Fibroblast of lung (primary cell): Measurements from ENCODE around the gene UNC13C.

Source experiments
- EZH2 ChIP-seq: IDR thresholded peaks from 2 replicates; pipeline ENCODE4 v1.5.1; 2012; ENCODE audit warnings: low read length, control low read depth, mild to moderate bottlenecking; ENCODE audit errors: missing control alignments
- TF ChIP-seq, protein P1 (sequence below), 2 donors: IDR thresholded peaks in 1 of 2; conservative IDR thresholded peaks in 1 of 2; 1 replicate in 1 of 2; 2 replicates in 1 of 2; pipeline ENCODE4 v1.5.1; 2011 to 2012; ENCODE audit warnings: low read length in 2 of 2, control low read depth in 1 of 2, inconsistent platforms in 1 of 2, low read depth in 1 of 2, mild to moderate bottlenecking in 1 of 2

DNA sequence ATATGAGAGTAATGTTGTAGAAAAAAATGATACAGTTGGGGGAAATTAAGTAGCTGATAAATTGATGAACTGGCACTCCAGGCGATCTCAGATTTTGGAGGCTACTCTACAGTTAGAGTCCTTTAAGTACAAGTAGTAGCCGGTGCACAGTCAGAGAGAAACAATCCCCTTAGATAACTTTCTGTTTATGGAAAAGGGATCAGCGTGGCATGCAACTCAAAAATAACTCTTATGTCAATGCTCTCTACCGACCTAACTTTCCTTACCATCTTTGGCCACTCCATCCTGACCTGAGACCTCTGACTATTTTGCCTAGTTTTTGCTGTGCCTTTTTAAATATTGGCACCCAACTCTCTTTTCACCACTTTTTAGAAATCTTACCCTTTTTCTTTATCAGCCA is 299.6 kb downstream of the UNC13C start:
- TF ChIP-seq, protein P1, sequence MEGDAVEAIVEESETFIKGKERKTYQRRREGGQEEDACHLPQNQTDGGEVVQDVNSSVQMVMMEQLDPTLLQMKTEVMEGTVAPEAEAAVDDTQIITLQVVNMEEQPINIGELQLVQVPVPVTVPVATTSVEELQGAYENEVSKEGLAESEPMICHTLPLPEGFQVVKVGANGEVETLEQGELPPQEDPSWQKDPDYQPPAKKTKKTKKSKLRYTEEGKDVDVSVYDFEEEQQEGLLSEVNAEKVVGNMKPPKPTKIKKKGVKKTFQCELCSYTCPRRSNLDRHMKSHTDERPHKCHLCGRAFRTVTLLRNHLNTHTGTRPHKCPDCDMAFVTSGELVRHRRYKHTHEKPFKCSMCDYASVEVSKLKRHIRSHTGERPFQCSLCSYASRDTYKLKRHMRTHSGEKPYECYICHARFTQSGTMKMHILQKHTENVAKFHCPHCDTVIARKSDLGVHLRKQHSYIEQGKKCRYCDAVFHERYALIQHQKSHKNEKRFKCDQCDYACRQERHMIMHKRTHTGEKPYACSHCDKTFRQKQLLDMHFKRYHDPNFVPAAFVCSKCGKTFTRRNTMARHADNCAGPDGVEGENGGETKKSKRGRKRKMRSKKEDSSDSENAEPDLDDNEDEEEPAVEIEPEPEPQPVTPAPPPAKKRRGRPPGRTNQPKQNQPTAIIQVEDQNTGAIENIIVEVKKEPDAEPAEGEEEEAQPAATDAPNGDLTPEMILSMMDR (conservative IDR thresholded peaks at IDR 0.05 in 1 of 2, IDR thresholded peaks at IDR 0.05 in 1 of 2; ENCODE audit: low read depth in 1 of 2, low read length in 2 of 2): no peak
- no peak for TF ChIP-seq EZH2
